ENCODE data around the gene TK2.
A peak's percentile ranks its signal among the peaks of the same experiment; 100 is the strongest.
"Not testable (repeated sequence)": the region's sequence is repeated elsewhere in the genome, so short reads cannot be mapped to it uniquely, and the experiment has no call there.

Gene TK2

GRCh38 chr16:66501563-66501962 lies 48.4 kb downstream of the TK2 start:
- not testable (repeated sequence) for DNase-seq

- DNase-seq, result not testable (repeated sequence)
Measured at GRCh38 chr16:66497921-66498320, 52.0 kb downstream of the TK2 start.

DNA sequence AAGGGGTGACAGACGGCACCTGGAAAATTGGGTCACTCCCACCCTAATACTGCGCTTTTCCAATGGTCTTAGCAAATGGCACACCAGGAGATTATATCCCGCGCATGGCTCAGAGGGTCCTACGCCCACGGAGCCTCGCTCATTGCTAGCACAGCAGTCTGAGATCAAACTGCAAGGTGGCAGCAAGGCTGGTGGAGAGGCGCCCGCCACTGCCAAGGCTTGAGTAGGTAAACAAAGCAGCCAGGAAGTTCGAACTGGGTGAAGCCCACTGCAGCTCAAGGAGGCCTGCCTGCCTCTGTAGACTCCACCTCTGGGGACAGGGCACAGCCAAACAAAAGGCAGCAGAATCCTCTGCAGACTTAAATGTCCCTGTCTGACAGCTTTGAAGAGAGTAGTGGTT lies 53.7 kb downstream of the TK2 start:
- DNase-seq, result not testable (repeated sequence)

DNA sequence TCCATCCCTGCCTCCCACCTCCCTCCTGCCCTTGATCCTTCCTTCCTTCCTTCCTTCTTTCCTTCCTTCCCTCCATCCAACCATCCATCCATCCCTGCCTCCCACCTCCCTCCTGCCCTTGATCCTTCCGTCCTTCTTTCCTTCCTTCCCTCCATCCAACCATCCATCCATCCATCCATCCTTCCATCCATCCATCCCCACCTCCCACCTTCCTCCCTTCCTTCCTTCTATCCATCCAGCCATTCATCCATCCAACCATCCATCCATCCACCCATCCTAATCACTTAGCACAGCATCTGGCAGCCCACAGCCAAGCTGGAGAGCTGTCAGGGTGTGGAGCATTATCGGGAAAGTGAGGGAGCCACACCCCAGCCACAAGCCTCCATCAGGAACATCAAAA lies 54.5 kb downstream of the TK2 start:
- DNase-seq, result no peak

GRCh38 chr16:66494916-66495315 lies 55.0 kb downstream of the TK2 start:
- DNase-seq, result no peak

- no peak for DNase-seq
Measured at GRCh38 chr16:66493490-66494401, 56.2 kb downstream of the TK2 start.

DNA sequence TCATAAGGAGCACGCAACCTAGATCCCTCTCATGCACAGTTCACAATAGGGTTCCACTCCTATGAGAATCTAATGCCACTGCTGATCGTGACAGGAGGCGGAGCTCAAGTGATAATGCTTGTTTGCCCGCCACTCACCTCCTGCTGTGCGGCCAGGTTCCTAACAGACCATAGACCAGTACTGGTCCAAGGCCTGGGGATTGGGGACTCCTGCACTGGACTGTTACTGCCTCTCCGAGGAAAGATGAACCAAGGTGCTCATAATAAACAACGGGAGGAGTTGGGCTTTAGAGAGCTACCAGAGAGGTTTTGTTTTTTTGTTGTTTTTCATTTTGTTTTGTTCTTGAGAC lies 58.2 kb downstream of the TK2 start:
- no peak for DNase-seq

DNA sequence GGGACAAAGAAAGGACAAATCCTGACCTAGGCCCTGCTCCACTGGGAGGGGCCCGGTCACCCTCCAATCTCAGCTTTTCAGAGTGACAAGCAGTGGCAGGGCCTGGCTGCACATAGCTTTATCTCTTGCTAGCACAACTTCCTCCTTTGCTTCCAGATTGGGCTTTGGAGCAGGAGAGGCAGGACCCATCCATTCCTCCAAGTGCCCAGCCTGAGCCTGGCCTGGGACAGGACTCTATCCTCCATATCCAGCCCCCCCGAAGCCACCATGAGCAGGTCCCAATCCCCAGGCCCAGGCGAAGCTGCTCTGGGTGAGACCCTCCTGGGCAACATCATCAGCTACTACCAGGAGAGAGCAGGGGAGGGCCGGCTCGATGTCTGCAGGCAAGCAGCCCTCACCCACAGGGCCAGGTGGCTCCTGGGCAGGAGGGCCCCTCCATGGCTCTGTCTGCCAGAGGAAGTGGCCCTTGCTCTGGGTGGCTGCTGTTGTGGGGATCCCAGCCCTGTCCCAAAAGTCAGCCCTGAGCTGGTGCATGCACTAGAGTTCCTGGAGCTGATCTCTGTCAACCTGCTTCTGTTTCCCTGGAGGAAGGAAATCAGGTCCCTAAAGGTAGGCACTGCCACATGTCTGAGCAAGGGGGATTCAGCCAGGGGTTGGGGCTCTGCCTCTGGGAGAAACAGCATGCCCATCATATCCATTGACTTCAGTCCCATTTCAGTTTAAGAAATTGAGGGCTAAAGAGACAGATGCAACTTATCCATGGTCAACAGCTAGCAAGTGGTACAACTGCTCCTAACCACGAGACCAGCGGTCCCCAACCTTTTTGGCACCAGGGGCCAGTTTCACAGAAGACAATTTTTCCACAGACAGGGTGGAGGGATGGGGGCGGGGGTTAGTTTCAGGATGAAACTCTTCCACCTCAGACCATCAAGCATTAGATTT lies 58.9 kb downstream of the TK2 start:
- DNase-seq, result no peak

DNA sequence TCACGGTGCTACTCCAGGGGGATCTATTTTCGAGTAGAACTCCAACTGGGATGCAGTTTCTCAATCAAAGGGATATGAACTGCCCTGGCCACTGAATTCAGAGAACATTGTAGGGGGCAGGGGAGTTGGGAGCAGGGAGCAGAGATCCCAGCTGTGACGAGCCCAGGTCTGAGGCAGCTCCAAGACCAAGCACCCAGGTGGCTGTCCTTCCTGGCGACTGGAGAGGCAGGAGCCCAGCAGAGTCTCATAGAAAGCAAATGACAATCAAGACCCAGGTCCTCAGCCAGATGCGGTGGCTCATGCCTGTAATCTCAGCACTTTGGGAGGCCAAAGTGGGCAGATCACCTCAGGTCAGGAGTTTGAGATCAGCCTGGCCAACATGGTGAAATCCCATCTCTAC lies 60.1 kb downstream of the TK2 start:
- DNase-seq, result no peak

DNA sequence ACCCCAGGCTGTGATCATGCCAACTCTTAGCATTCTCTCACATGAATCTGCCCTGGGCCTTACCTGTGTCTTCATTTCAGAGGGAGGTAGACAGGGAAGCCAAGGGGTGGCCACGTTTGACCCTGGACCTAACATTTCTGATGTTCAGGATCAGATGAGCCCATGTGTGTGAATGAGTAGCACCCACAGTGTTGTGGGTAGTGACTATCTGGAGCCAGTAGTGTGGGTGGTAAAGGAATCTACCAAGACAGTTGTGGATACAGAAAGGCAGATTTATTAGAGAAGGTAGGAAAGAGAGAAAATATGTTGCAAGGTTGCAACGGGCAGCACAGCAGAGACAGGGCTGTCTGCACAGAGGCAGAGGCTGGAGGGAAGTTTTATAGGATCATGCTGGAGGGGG lies 60.5 kb downstream of the TK2 start:
- no peak for DNase-seq

- no peak for DNase-seq
Measured at GRCh38 chr16:66488505-66488904, 61.4 kb downstream of the TK2 start.

DNA sequence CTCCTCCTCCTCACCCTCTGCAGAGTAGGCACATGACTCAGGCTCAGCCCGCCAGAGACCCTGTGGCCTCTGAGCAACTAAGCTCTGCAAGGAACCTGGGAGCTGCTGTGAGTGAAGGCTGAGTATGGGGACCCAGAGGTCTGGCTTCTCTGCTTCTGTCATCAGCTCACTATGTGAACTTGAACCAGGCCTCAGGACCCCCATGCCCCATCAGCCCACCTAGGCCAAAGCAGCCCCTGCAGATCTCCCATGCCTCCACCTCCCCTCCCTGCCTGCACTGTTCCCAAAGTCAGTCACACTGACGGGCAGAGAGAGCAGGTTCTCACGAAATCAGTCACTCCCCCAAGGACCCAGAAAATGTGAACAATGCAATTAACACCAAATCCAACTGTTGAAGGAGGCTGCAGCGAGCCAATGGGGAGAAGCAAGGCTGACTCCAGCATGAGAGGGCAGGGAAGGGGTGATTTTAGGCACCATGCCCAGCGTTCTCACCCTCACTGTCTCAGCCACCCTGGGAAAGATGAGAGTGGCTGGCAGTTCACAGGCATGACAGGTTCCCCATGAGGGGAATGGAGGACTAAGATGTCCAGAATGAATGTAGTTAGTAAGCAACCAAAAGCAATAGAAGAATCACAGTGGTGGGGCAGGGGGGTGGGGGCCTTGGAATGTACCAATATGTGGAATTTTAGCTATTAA lies 62.2 kb downstream of the TK2 start:
- no peak for DNase-seq

DNA sequence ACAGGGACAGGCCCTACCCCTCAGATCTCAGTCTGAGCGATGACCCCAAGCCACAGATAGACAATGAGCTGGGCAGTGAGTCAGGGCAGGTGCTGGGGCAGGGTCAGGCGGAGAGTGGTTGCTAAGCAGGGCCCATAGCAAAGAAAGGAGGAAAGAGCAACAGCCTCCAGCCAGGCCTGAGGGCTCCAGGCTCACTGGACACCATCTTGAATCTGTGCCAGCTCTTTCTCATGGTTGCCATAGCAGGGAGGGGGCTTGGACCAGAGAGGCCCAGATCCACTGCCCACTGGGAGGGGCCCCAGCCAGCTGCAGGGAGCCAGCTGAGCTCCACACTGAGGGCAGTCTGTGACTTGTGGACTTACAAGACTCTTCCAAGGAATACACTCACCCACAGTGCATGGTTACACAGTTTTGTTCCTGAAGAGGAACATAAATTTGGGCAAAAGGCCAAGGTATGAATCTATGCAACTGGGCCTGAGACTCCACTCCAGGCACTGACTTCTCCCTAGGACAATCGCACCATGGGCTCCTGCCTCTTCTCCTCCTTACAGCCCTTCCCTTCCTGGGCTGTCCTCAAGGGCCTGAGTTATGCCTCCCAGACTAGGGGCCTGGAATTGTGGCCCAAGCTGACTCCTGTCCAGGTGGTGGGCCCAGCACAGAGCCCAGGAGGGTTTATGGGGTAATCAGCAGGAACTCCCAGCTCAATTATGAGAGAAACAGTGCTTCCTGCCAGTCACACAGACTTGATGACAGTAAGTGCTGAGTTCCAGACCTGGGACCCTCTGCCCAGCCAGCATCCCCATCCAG lies 62.9 kb downstream of the TK2 start:
- no peak for DNase-seq

- DNase-seq, result no peak
Measured at GRCh38 chr16:66486199-66486772, 63.6 kb downstream of the TK2 start.

- DNase-seq, result no peak
Measured at GRCh38 chr16:66485376-66485775, 64.5 kb downstream of the TK2 start.

DNA sequence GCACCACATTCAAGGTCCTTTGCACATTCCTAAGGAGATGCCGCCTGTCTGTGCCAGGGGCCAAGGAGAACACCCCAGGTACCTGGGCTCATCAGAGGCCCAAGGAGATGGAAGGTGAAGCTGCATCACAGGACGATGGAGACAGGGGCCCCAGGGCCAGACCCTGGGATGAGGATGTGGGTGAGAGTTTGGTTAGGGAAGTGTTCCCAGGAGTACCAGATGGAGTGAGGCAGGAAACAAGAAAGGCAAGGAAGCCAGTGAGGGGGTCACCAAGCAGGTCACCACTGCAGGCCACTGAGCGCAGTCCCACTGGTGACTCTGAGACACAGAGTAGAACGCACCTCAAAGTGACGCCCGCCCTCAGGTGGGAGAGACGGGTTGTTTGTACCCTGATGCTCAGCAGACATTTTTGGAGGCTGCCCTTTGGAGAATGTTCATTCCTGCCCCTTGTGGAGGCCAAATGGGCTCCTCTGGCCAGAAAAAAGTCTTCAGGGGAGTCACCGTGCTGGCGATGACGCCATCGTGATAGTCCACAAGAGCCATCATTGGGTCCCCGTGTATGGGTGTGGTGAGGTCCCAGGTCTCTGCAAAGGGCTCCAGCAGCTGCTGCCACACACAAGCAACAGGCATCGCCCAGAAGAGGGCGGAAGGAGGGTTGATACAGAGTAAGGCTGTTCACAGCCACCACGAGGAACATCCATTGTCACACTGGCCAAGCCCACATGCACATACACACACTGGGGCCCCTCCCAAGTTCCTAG lies 65.3 kb downstream of the TK2 start:
- no peak for DNase-seq

- peak; percentile 68 to 71 for DNase-seq
Measured at GRCh38 chr16:66483689-66484452, 66.1 kb downstream of the TK2 start.

GRCh38 chr16:66481943-66482390 lies 68.0 kb downstream of the TK2 start:
- no peak for DNase-seq

DNA sequence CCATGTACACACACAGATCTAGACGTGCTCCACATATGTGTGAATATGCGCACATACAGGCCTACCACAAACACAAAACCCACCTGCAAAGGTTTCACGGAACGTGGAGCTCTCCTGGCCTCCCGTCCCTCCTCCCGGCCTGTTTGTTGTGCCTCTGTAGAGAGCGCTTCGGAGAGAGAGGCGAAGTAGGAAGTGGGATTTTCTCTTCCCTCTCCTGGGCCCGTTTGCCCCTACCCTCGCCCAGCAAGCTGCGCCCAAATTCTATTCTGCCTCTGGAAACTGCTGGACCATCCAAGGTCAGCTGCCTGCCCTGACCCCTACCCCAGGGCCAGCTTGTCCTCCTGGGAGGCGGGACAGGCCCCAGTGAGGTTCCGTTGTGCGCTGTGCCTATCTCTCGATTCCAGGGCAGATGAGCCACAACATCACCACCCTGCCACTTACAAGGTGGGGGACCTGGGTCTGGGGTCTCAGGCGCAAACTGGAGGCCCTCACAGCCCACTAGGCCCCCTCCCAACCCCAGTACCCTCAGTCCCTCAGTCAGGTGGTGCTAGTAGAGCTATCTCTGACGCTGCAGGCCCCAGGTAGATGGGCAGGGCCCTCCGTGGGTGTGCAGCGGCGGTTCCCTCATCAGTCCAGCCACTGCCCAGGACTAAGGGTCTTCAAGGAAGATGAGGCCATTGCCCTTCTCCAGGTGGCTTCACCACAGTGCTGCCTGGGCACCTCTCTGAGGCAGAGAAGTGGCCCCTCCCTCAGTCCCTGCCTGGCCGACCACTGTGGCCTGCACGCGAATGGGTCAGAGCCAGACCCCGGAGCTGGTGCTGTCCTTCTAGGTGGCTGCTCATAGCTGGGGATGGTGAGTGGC lies 68.6 kb downstream of the TK2 start:
- no peak for DNase-seq
